Measurements from ENCODE around the gene HLA-B.

Gene HLA-B

DNA sequence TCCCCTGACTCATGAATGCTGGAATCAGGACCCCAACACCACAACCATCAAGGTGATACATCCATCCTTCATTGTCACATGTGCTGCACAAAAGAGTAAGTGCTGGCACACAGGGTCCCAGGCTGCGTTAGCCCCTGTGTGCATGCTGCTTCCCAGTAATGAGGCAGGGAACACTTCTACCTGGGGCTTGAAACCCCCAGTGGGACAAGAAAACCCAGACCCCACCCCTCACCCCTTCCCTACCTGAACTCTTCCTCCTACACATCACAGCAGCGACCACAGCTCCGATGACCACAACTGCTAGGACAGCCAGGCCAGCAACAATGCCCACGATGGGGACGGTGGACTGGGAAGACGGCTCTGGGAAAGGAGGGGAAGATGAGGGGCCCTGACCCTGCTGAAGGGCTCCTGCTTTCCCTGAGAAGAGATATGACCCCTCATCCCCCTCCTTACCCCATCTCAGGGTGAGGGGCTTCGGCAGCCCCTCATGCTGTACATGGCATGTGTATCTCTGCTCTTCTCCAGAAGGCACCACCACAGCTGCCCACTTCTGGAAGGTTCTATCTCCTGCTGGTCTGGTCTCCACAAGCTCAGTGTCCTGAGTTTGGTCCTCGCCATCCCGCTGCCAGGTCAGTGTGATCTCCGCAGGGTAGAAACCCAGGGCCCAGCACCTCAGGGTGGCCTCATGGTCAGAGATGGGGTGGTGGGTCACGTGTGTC lies 2.0 kb downstream of the HLA-B start:
- H3K4me3 ChIP-seq (ENCODE audit: low read depth, low read length) = peak overlapping the region; percentile 67
- no peaks in the 10 kb centered on the region for H3K4me1 ChIP-seq
- no peaks in the 10 kb centered on the region for H3K27me3 ChIP-seq (ENCODE audit: control insufficient read depth, insufficient read depth, low read length)
- no peaks in the 10 kb centered on the region for H3K9me3 ChIP-seq (ENCODE audit: control insufficient read depth, low read length)
- no peak overlapping the region for H2AFZ ChIP-seq
- H3K79me2 ChIP-seq = no peaks in the 10 kb centered on the region
- H3K27ac ChIP-seq = no peak overlapping the region
- no peak overlapping the region for H3K9ac ChIP-seq
- H3K36me3 ChIP-seq (ENCODE audit: control insufficient read depth, insufficient read depth, low read length) = no peaks in the 10 kb centered on the region
- peak overlapping the region; percentile 61 for H3K4me2 ChIP-seq (ENCODE audit: low read length)
- TF ChIP-seq, protein P1, sequence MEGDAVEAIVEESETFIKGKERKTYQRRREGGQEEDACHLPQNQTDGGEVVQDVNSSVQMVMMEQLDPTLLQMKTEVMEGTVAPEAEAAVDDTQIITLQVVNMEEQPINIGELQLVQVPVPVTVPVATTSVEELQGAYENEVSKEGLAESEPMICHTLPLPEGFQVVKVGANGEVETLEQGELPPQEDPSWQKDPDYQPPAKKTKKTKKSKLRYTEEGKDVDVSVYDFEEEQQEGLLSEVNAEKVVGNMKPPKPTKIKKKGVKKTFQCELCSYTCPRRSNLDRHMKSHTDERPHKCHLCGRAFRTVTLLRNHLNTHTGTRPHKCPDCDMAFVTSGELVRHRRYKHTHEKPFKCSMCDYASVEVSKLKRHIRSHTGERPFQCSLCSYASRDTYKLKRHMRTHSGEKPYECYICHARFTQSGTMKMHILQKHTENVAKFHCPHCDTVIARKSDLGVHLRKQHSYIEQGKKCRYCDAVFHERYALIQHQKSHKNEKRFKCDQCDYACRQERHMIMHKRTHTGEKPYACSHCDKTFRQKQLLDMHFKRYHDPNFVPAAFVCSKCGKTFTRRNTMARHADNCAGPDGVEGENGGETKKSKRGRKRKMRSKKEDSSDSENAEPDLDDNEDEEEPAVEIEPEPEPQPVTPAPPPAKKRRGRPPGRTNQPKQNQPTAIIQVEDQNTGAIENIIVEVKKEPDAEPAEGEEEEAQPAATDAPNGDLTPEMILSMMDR (IDR thresholded peaks at IDR 0.05) = no peak

DNA sequence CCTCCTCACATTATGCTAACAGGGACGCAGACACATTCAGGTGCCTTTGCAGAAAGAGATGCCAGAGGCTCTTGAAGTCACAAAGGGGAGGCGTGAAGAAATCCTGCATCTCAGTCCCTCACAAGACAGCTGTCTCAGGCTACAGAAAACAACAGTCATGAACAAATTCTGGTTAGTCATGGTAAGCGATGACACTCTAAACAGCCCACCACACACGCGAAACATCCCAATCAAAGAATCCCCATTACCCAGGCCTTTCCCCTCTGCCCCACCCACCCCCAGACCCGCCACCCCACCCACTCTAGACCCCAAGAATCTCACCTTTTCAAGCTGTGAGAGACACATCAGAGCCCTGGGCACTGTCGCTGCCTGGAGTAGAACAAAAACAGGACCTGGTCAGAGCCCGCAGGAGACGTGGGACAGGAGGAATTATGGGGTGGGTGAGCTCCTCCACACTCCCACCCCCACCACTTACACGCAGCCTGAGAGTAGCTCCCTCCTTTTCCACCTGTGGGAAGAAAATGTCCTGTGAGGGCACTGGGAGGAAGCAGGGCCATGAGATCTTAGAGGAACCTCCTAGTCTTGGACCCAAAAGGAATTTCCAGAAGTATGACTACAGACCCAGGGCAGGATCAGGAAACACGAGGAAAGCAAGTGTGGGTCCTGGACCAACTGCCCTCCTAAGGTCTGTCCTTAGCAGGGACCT lies 2.7 kb downstream of the HLA-B start:
- TF ChIP-seq, protein P1 (IDR thresholded peaks at IDR 0.05) = no peak
- Histone ChIP-seq H3K9ac (no peak overlapping the region), H3K79me2 (no peaks in the 10 kb centered on the region), H2AFZ (no peak overlapping the region), H3K9me3 (ENCODE audit: control insufficient read depth, low read length) (no peaks in the 10 kb centered on the region), H3K27ac (no peak overlapping the region), H3K4me1 (no peaks in the 10 kb centered on the region), H3K4me2 (ENCODE audit: low read length) (no peak overlapping the region), H3K4me3 (ENCODE audit: low read depth, low read length) (no peak overlapping the region), H3K27me3 (ENCODE audit: control insufficient read depth, insufficient read depth, low read length) (no peaks in the 10 kb centered on the region), H3K36me3 (ENCODE audit: control insufficient read depth, insufficient read depth, low read length) (no peaks in the 10 kb centered on the region)

- no peaks in the 10 kb centered on the region for H3K27me3 ChIP-seq (ENCODE audit: control insufficient read depth, insufficient read depth, low read length)
- no peaks in the 10 kb centered on the region for H3K36me3 ChIP-seq (ENCODE audit: control insufficient read depth, insufficient read depth, low read length)
- H3K4me2 ChIP-seq (ENCODE audit: low read length) = no peak overlapping the region
- no peak overlapping the region for H3K9ac ChIP-seq
- H2AFZ ChIP-seq = no peak overlapping the region
- no peaks in the 10 kb centered on the region for H3K9me3 ChIP-seq (ENCODE audit: control insufficient read depth, low read length)
- TF ChIP-seq, protein P1 (IDR thresholded peaks at IDR 0.05) = no peak
- no peaks in the 10 kb centered on the region for H3K4me1 ChIP-seq
- H3K4me3 ChIP-seq (ENCODE audit: low read depth, low read length) = no peak overlapping the region
- H3K79me2 ChIP-seq = no peaks in the 10 kb centered on the region
- no peak overlapping the region for H3K27ac ChIP-seq
Observed at GRCh38 chr6:31353384-31353945, 3.5 kb downstream of the HLA-B start.

- H3K4me2 ChIP-seq (ENCODE audit: low read length) = no peak overlapping the region
- no peak overlapping the region for H2AFZ ChIP-seq
- no peaks in the 10 kb centered on the region for H3K4me1 ChIP-seq
- H3K9me3 ChIP-seq (ENCODE audit: control insufficient read depth, low read length) = no peaks in the 10 kb centered on the region
- no peak overlapping the region for H3K9ac ChIP-seq
- no peaks in the 10 kb centered on the region for H3K36me3 ChIP-seq (ENCODE audit: control insufficient read depth, insufficient read depth, low read length)
- no peak overlapping the region for H3K4me3 ChIP-seq (ENCODE audit: low read depth, low read length)
- H3K27me3 ChIP-seq (ENCODE audit: control insufficient read depth, insufficient read depth, low read length) = no peaks in the 10 kb centered on the region
- H3K79me2 ChIP-seq = no peaks in the 10 kb centered on the region
- TF ChIP-seq, protein P1 (IDR thresholded peaks at IDR 0.05) = no peak
- H3K27ac ChIP-seq = no peak overlapping the region
Observed at GRCh38 chr6:31352683-31353383, 4.1 kb downstream of the HLA-B start.

Data from parathyroid adenoma (tissue), 2 donors.